GM21717 (cell line): ENCODE measurements around the gene CHI3L2.

Experiments
- ATAC-seq: cut with Tn5 transposase; IDR thresholded peaks from one replicate; pipeline ENCODE4 v1.9.1; 2021; ENCODE audit warnings: mild to moderate bottlenecking, moderate library complexity; ENCODE audit not compliant: unreplicated experiment

The CHI3L2 gene

GRCh38 chr1:111290104-111290503, 62.6 kb downstream of the CHI3L2 start:
- ATAC-seq, result no peak

- ATAC-seq, result no peak
These were observed 63.1 kb downstream of the CHI3L2 start, which contains the start of gene CHIA for GRCh38 chr1:111290630-111291029. TSS of gene CHIA (plus strand) at chr1:111290851. CDS start at chr1:111310468, 19,617 bp downstream.
